H9 (cell line): ENCODE measurements around the gene DHRS9. TPM values are rescaled to one million over a fixed set of nuclear protein-coding genes. Genes with fewer than 3 reads are reported as not detected.

Experiments used
- DNase-seq: peaks from one replicate; pipeline ENCODE4 v3.0.0-alpha.2; 2017
- H2AFZ ChIP-seq: one replicate; pipeline ENCODE4 v1.6.1; 2013; ENCODE audit warnings: mild to moderate bottlenecking, low read length, control low read depth, moderate library complexity
- H2AK5ac ChIP-seq: 2 replicates; pipeline ENCODE4 v1.6.1; 2013; ENCODE audit warnings: low read length, control low read depth, mixed read lengths; ENCODE audit not compliant: insufficient read length
- H2BK120ac ChIP-seq: one replicate; pipeline ENCODE4 v1.6.1; 2013; ENCODE audit warnings: low read depth, mild to moderate bottlenecking, low read length, control low read depth, inconsistent platforms; ENCODE audit not compliant: poor library complexity, severe bottlenecking
- H2BK12ac ChIP-seq: 2 replicates; pipeline ENCODE4 v1.6.1; 2013; ENCODE audit warnings: low read length, control low read depth, mixed read lengths, low read depth; ENCODE audit not compliant: insufficient read length
- H2BK15ac ChIP-seq: 2 replicates; pipeline ENCODE4 v1.6.1; 2013; ENCODE audit warnings: low read depth, low read length, control low read depth
- H2BK20ac ChIP-seq: one replicate; pipeline ENCODE4 v1.6.1; 2013; ENCODE audit warnings: low read depth, mild to moderate bottlenecking, low read length, control low read depth, inconsistent platforms; ENCODE audit not compliant: poor library complexity, severe bottlenecking
- H2BK5ac ChIP-seq: 2 replicates; pipeline ENCODE4 v1.6.1; 2013; ENCODE audit warnings: low read length, control low read depth, mixed read lengths; ENCODE audit not compliant: insufficient read length
- H3K14ac ChIP-seq: 2 replicates; pipeline ENCODE4 v1.6.1; 2013; ENCODE audit warnings: low read length, control low read depth; ENCODE audit not compliant: insufficient read depth
- H3K18ac ChIP-seq: 2 replicates; pipeline ENCODE4 v1.6.1; 2013; ENCODE audit warnings: low read depth, mild to moderate bottlenecking, mixed read lengths, low read length, control low read depth; ENCODE audit not compliant: insufficient read length
- H3K23ac ChIP-seq: 2 replicates; pipeline ENCODE4 v1.6.1; 2013; ENCODE audit warnings: low read length, control low read depth, mixed read lengths, low read depth; ENCODE audit not compliant: insufficient read length
- H3K23me2 ChIP-seq: 2 replicates; pipeline ENCODE4 v1.6.1; 2013; ENCODE audit warnings: low read depth, mild to moderate bottlenecking, mixed read lengths, low read length, control low read depth; ENCODE audit not compliant: insufficient read length, poor library complexity, severe bottlenecking
- H3K27ac ChIP-seq: 2 replicates; pipeline ENCODE4 v1.5.1; 2013; ENCODE audit warnings: low read length, control low read depth, mixed read lengths, low read depth; ENCODE audit not compliant: insufficient read length
- H3K27me3 ChIP-seq: 2 replicates; pipeline ENCODE4 v1.6.1; 2013; ENCODE audit warnings: low read length, control low read depth, inconsistent platforms; ENCODE audit not compliant: insufficient read depth
- H3K4ac ChIP-seq: 2 replicates; pipeline ENCODE4 v1.6.1; 2013; ENCODE audit warnings: low read depth, mild to moderate bottlenecking, control low read depth, inconsistent platforms, low read length, moderate library complexity
- H3K4me1 ChIP-seq: 2 replicates; pipeline ENCODE4 v1.6.1; 2013; ENCODE audit warnings: low read length, control low read depth, inconsistent platforms; ENCODE audit not compliant: insufficient read depth
- H3K4me2 ChIP-seq: 2 replicates; pipeline ENCODE4 v1.6.1; 2013; ENCODE audit warnings: low read length, control low read depth, mixed read lengths; ENCODE audit not compliant: insufficient read length, insufficient read depth
- H3K56ac ChIP-seq: 2 replicates; pipeline ENCODE4 v1.6.1; 2013; ENCODE audit warnings: low read depth, mild to moderate bottlenecking, mixed read lengths, low read length, control low read depth; ENCODE audit not compliant: insufficient read length
- H3K79me1 ChIP-seq: 2 replicates; pipeline ENCODE4 v1.6.1; 2013; ENCODE audit warnings: low read depth, mild to moderate bottlenecking, moderate library complexity, low read length, control low read depth, inconsistent platforms; ENCODE audit not compliant: insufficient read depth, poor library complexity, severe bottlenecking
- H3K79me2 ChIP-seq: 2 replicates; pipeline ENCODE4 v1.6.1; 2013; ENCODE audit warnings: low read length, control low read depth, inconsistent platforms; ENCODE audit not compliant: insufficient read depth
- H3K9ac ChIP-seq: 2 replicates; pipeline ENCODE4 v1.6.1; 2013; ENCODE audit warnings: low read length, control low read depth, mixed read lengths; ENCODE audit not compliant: insufficient read length; ENCODE audit errors: extremely low read depth
- H3K9me3 ChIP-seq: one replicate; pipeline ENCODE4 v1.6.1; 2013; ENCODE audit warnings: low read depth, low read length, inconsistent platforms; ENCODE audit not compliant: control insufficient read depth
- H3T11ph ChIP-seq: one replicate; pipeline ENCODE4 v1.6.1; 2013; ENCODE audit warnings: mild to moderate bottlenecking, low read length, control low read depth, inconsistent platforms
- H4K20me1 ChIP-seq: one replicate; pipeline ENCODE4 v1.6.1; 2013; ENCODE audit not compliant: control insufficient read depth, insufficient read length, insufficient read depth
- H4K5ac ChIP-seq: 2 replicates; pipeline ENCODE4 v1.6.1; 2013; ENCODE audit warnings: low read depth, mild to moderate bottlenecking, mixed read lengths, low read length, control low read depth; ENCODE audit not compliant: insufficient read length
- H4K8ac ChIP-seq: replicated peaks from 2 replicates; pipeline ENCODE4 v1.6.1; 2013; ENCODE audit warnings: low read length, control low read depth, mixed read lengths, low read depth; ENCODE audit not compliant: insufficient read length
- H4K91ac ChIP-seq: 2 replicates; pipeline ENCODE4 v1.6.1; 2013; ENCODE audit warnings: low read depth, mild to moderate bottlenecking, moderate library complexity, mixed read lengths, low read length, control low read depth; ENCODE audit not compliant: insufficient read length
- H3K27ac Mint-ChIP-seq, 3 experiments: 2 replicates in 2 of 3; 3 replicates in 1 of 3; pipeline ENCODE4 v1.8.0; 2020 to 2021; ENCODE audit warnings: mixed read lengths in 3 of 3, mild to moderate bottlenecking in 1 of 3, moderate library complexity in 1 of 3
- H3K27me3 Mint-ChIP-seq: 2 replicates; pipeline ENCODE4 v1.8.0; 2021; ENCODE audit warnings: low read depth, mild to moderate bottlenecking, moderate library complexity, mixed read lengths
- H3K36me3 Mint-ChIP-seq, 3 experiments: 2 replicates in 2 of 3; 3 replicates in 1 of 3; pipeline ENCODE4 v1.8.0; 2020 to 2021; ENCODE audit warnings: low read depth in 3 of 3, mixed read lengths in 3 of 3; ENCODE audit not compliant: insufficient read depth in 1 of 3
- H3K4me1 Mint-ChIP-seq, 2 experiments: 2 replicates each; pipeline ENCODE4 v1.8.0; 2020; ENCODE audit warnings: mixed read lengths in 2 of 2
- H3K4me3 Mint-ChIP-seq, 2 experiments: 2 replicates in 1 of 2; 3 replicates in 1 of 2; pipeline ENCODE4 v1.8.0; 2020 to 2021; ENCODE audit warnings: mild to moderate bottlenecking in 2 of 2, mixed read lengths in 2 of 2, moderate library complexity in 1 of 2
- H3K9me3 Mint-ChIP-seq, 2 experiments: 2 replicates in 1 of 2; 3 replicates in 1 of 2; pipeline ENCODE4 v1.8.0; 2020; ENCODE audit warnings: mild to moderate bottlenecking in 2 of 2, mixed read lengths in 2 of 2, moderate library complexity in 1 of 2
- WGBS: extraction: QIAGEN DNeasy Blood & Tissue Kit; methylation state at CpG from one replicate; pipeline ENCODE4 v1.1.7; 2013; ENCODE audit warnings: missing lambda C conversion rate, low lambda C conversion rate, mixed read lengths; ENCODE audit not compliant: insufficient read length; ENCODE audit errors: extremely low coverage; 5-methylcytosine and 5-hydroxymethylcytosine counted together
- total RNA-seq: library from RNA; stranded (reverse); gene quantifications from 2 replicates; pipeline ENCODE4 v1.2.1, GENCODE V29; 2021
- TF ChIP-seq, protein P1 (sequence below): fragments of 200-600 bp; sonication (generic); conservative IDR thresholded peaks from 3 replicates; pipeline ENCODE4 v1.8.0; 2021; ENCODE audit warnings: antibody characterized with exemption, mild to moderate bottlenecking

Gene DHRS9
- total RNA-seq, 1 experiment from 2014 or later = not detected

- Histone ChIP-seq H3K4me2 (no peak overlapping the region), H2AK5ac (no peak overlapping the region), H2BK12ac (no peak overlapping the region), H3K27me3 (no peaks in the 10 kb centered on the region), H3K18ac (no peak overlapping the region), H3K23ac (no peak overlapping the region), H3K79me1 (no peaks in the 10 kb centered on the region), H3K79me2 (no peaks in the 10 kb centered on the region), H3K4ac (no peak overlapping the region), H2AFZ (no peak overlapping the region), H3K9ac (no peak overlapping the region), H4K5ac (no peak overlapping the region), H2BK15ac (no peak overlapping the region), H3K14ac (no peak overlapping the region), H2BK5ac (no peak overlapping the region), H4K91ac (no peak overlapping the region), H3T11ph (no peak overlapping the region), H4K8ac (no peak overlapping the region), H3K56ac (no peak overlapping the region), H4K20me1 (no peaks in the 10 kb centered on the region), H3K4me1 (no peaks in the 10 kb centered on the region), H3K9me3 (no peaks in the 10 kb centered on the region), H3K23me2 (no peaks in the 10 kb centered on the region), H2BK20ac (no peak overlapping the region), H2BK120ac (no peak overlapping the region), H3K27ac (no peak overlapping the region)
- Mint-ChIP-seq H3K9me3 (peaks cover 2 to 4% of the 10 kb centered on the region in 2 experiments; a peak in 3 of 5 replicates), H3K4me3 (no peak overlapping the region), H3K27ac (no peak overlapping the region), H3K27me3 (no peaks in the 10 kb centered on the region), H3K36me3 (no peaks in the 10 kb centered on the region; a peak in 1 of 7 replicates), H3K4me1 (peaks cover 3 to 4% of the 10 kb centered on the region in 2 experiments)
- no CpG with 5 or more reads among the region's 4 CpGs for WGBS
- TF ChIP-seq, protein P1, sequence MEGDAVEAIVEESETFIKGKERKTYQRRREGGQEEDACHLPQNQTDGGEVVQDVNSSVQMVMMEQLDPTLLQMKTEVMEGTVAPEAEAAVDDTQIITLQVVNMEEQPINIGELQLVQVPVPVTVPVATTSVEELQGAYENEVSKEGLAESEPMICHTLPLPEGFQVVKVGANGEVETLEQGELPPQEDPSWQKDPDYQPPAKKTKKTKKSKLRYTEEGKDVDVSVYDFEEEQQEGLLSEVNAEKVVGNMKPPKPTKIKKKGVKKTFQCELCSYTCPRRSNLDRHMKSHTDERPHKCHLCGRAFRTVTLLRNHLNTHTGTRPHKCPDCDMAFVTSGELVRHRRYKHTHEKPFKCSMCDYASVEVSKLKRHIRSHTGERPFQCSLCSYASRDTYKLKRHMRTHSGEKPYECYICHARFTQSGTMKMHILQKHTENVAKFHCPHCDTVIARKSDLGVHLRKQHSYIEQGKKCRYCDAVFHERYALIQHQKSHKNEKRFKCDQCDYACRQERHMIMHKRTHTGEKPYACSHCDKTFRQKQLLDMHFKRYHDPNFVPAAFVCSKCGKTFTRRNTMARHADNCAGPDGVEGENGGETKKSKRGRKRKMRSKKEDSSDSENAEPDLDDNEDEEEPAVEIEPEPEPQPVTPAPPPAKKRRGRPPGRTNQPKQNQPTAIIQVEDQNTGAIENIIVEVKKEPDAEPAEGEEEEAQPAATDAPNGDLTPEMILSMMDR = no peak
- DNase-seq = no peak
Measured at GRCh38 chr2:169036736-169037440, 32.5 kb upstream of the DHRS9 start.
